HG03439 (cell line): ENCODE results near the gene C2orf92.

Experiments used
- ATAC-seq: cut with Tn5 transposase; IDR thresholded peaks from one replicate; pipeline ENCODE4 v1.9.1; 2021; ENCODE audit warnings: mild to moderate bottlenecking, moderate library complexity; ENCODE audit not compliant: unreplicated experiment

The C2orf92 gene

DNA sequence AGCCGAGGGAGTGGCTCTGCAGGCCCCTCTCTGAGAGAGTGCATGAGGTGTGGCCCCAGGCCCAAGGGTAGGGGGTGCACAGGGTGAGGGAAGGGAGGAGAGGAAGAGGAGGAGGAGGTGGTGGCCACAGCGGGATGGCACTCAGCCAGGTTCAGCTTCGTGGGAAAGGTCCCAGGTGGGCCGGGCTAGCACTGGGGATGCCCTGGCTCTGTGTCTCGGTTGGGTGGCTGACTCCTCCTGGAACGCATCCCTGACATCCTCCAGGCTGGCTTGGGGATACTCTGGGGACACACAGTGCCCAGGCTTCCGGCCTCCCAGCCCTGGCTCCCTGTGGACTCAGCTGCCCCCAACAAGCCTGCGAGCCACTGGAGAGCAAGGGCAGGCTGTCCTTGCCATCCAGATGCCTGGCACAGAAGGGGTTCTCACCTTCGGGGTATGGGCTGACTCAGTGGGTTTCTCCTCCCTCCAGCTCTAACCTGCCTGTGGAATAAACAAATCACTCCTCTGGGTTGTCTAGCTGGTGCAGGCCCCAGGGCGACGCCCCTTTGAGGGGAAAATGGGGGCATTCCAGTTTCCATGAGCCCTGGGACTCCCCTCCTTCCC, 43.3 kb downstream of the C2orf92 start:
- no peak for ATAC-seq

DNA sequence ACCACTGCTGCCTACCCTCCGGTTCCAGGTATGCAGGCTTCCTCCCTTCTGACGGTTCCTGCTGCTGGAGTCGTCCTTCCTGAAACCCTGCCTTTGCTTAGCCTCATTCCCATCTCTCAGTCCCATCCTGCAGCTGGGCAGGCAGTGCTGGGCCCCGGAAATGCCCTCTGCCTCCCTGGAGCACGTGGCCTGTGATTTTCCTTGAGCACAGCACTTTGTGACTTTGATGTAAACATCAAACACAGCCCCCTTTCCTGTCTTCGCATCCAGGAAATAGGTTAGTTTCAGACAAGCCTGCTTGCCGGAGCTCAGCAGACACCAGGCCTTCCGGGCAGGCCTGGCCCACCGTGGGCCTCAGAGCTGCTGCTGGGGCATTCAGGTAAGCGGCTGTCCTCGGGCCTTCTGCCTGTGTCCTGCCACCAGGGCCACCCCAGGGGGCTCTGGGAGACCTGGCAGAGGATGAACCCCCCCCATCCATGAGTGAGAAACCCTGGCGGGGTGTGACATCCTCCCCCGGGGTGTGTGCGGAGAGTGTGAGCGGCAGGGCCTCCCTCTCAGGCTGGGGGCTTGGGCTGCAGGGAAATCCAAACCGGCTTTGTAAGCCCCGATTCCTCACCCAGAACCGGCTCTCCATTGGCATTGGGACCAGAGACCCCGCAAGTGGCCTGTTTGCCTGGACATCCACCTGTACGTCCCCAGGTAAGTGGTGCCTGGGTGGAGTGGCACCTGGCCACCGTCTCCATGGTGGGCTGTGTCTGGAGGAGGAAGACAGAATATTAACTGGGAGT, 44.0 kb downstream of the C2orf92 start, which contains the start of gene ZAP70:
ZAP70 (plus strand) TSS at position 281 of the 788 bp plus-strand sequence. CDS start 10,461 bp downstream, outside the sequence.
- no peak for ATAC-seq

DNA sequence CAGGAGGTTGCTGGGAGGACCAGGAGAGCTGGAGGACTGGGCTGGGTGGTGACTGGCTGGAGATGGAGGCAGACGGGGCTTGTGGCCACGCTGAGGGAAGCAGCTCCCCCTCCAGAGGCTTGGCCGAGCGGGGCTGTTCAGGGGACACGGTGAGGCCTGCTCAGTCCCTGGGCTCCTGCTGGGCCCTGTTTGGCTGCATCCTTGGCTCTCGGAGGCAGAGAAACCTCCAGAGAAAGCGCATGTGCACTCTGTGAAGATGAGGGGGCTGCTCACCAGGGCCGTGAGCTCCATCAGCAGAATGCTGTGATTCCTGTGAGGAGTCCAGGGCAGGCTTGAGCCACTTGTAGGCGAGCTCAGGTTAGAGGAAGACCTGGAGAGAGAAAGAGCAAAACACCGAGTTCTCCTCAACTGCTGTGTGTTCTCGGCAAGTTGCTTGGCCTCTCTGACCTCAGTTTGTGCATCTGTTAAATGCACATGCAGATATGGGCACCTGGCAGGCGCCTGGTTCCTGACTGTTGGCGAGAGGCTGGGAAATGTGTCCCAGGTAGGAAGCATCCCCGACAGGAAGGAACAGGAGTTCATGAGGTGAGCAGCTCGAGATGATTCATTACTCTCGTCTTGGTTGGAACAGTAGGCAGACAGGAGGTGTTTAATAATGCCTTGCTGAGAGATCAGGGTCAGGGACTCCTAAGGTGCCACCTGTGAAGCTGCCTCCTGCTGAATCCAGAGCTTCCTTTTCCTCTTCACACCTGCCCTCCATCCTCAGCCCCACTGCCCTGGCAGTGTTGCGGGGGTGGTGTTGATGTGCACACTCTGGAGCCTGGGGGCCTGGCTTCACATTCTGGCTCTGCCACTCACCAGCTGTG, 44.8 kb downstream of the C2orf92 start:
- ATAC-seq: no peak

DNA sequence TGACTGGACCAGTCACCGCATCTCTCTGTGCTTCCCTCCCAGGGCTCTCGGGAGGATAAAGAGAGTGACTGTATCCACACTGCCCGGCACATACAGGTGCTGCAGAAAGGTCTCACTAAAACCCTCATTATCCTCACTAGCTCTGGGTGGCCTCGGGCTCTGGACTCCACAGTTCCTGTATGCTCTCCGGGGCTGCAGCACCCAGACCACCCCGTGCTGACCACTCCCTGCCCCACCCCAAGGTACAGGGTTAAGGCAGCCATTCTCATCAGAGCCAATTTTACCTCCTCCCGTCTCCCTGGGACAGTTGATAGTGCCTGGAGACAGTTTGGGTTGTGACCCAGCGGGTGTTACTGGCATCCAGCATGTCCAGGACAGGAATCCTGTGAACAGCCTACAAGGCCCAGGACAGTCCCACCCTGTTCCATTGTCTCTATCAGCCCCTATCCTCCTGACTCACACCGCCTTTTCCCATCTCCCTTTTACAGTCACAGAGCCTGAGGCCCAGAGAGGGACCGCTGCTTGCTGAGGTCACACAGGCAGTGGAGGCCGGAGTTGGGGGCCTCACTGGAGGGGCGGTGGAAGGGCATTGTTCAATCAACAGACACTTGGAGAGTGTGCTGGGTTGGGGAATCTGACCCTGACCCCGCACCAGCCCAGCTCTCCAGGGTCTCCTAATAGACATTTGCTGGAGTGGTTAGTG, 45.6 kb downstream of the C2orf92 start:
- no peak for ATAC-seq

DNA sequence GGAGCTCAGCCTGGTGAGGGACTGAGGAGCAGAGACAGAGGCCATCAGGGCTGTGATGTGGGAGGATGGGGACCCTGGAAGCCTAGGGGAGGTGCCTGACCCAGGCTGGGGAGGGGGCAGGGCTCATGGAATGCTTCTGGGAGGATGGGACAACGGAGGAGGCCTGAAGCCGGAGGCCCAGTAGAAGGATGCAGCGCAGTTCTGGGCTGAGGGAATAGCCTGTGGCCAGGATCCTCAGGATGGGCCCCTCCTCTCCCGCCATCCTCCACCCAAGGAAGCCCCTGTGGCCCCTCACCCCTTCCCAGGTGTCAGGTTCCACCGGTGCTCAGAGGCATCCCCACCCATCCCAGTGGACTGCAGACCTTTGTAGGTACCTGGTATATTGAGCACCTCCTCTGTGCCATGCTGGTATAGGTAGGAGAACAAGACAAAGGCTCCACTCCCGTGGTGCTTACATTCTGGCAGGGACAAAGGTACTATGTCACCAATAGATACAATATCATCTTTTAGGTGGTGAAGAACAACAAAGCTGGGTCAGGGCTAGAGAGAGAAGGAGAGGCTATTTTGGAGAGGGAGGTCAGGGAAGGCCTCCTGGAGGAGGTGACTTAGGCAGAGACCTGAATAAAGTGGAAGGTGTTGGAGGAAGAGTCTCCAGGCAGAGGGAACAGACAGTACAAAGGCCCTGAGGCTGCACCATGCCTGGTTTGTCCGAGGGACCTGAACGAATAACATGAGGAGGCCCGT, 46.6 kb downstream of the C2orf92 start:
- ATAC-seq: no peak

DNA sequence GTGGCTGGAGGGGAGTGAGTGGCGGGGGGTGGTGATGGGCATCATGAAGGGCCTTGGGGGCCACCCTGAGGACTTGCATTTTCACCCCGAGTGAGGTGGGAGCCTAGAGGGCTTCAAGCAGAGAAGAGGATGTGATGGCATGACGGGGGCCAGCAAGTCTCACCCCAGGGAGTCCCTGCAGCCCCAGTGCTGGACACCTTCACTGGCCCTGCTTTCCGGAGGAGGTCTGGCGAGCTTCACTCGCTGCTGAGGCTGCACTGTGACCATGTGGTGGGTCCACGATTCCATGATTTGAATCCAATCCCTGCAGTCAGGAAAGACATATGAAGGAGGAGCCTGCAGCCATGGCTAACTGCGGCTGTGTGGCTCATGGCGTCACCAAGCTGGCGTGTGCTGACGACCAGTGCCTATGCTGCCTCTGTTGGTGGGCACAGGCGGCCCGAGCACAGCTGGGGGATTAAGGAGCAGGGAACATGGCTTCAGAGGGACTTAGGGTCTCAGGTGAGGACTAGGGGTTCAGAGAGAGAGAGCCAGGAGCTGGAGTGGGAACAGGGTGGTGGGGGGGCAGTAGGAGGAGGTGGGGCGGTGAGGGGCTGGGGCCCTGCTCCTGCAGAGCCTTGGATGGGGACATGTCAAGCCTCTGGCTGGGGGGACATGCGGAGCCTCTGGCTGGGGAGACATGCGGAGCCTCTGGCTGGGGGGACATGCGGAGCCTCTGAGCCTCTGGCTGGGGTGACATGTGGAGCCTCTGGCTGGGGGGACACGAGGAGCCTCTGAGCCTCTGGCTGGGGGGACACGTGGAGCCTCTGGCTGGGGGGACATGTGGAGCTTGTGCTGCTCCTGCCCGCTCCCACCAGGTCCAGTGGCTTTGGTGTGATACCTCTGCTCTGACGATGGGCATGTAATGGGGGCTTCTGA, 47.4 kb downstream of the C2orf92 start:
- no peak for ATAC-seq

DNA sequence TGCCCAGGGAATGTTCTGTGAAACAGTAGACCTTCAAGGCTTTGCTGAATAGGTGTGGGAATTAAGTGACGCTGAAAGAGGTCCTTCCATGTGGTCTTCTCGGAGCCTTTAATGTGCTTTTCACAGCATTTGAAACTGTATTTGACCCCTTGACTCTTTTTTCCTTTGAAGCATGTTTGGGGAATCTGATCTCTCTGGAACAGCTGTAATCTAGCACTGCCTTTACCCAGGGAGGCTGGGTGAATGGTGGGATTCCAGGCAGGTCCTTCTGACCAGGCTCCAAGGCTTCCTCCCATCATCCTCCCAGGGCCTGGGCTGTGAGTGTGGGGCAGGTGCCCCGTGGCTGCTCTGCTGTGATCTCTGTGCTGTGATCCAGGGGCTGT, 48.1 kb downstream of the C2orf92 start:
- ATAC-seq: no peak

DNA sequence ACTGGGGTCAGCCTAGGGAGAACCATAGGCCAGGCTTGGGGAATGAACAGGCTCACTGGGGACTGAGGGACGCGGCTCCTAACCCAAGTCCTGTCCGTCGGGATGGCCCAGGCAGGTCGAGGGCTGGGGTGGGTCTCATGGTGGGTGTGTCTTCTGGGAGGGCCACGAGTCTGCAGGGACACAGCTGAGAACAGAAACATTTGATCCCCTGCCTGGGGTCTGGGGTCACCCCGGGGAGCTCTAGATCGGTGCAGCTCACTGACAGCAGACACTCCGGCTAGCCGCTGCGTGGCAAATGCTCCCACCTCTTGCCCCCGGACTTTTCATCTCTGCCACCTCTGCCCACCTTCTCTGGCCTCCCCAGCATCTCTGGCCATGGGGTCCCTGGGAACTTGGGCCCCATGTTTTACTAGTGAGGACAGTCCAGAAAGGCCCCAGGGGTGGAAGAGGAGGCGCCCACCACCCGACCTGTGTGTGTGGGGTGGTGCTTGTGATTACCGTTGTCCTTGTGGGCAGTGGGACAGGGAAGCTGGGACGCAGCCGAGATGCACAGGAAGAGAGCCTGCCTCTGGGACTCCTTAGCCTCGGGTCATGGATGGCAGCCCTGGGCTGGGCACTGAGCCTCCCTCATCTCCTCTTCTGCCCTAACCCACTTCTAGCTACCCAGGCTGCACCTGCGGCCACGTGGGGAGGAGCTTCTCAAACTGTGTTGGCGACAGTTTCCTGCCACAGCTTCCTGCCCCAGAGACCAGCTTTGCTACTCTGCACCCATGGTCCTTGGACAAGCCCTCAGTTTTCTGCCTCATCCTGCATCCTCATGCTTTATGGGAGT, 48.8 kb downstream of the C2orf92 start:
- no peak for ATAC-seq

DNA sequence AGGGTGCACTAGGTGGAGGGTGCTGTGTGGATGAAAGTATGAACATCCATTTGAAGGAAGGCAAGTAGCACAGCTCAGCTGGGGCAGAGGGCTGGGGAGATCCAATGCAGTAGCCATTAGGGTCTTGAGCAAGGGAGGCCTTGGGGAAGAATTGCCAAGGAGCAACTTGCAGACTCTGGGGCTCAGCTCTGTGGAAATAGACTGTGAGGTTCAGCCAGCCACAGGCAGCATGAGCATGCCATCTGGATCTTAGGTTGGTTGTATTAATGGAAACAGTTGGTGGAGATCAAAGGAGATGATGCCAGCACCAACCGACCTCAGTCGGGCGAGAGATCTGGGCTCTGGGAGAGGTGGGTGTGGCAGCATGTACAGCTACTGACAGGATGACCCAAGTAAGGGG, 49.4 kb downstream of the C2orf92 start:
- no peak for ATAC-seq

DNA sequence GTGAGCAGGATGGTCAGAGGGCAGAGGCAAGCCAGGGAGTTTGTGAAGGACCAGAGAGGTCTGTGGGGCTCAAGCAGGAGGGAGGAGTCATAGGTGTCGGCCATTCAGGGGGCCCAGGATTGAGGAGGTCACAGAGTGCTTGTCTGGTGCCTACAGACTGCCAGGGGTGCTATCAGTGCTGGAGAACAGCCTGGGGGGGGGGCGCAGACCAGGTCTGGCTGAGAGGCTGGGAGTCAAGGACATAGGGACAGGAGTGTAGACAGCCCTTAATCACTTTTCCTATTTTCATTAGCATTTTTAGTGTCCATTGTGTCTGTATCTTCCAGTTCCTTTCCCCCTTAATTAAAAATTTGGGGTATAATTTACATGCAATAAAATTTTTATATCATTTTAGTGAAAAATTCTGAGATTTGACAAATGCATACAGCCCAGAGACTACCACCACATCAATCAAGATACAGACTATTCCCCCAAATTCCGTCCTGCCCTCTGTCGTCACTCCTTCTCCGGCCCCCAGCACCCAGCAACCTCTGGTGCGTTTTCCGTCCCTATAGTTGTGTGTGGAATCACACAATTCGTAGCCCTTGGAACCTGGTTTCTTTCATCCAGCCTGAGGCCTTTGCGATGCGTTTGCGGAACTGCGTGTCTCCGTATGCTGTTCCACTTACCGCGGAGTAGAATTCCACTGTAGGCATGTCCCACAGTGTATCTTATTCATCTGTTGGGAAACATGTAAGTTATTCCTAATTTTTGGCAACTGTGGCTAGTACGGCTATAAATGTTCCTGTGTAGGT, 50.0 kb downstream of the C2orf92 start:
- no peak for ATAC-seq

DNA sequence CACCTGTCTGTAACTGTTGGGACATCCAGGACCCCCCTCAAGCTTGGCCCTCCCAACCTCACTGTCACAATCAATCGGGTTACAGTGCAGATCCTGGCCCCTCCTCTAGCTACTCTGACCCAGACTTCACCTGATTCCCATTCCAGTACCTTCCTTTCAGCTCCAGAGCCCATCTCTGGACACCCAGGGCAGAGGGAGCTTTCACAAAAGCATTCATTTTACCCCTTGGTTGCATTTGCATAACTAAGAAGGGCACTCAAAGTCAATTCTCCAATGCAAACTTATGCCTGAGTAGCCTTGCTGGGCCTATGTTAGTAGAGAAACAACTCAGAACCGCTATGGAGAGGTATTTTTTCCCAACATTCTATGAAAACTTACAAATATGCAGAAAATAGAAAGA, 51.2 kb downstream of the C2orf92 start:
- no peak for ATAC-seq

DNA sequence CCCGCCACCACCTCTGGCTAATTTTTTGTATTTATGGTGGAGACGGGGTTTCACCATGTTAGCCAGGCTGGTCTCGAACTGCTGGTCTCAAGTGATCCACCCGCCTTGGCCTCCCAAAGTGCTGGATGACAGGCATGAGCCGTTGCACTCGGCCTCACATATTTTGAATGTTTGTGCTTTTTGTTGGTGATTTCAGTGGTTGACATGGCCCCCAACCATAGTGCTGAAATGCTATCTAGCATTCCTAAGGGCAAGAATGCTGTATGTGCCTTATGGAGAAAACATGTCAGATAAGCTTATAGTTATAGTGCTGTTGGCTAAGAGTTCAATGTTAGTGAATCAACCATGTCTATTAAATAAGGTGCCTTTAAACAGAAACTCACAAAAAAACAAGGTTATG, 52.7 kb downstream of the C2orf92 start:
- ATAC-seq: no peak

DNA sequence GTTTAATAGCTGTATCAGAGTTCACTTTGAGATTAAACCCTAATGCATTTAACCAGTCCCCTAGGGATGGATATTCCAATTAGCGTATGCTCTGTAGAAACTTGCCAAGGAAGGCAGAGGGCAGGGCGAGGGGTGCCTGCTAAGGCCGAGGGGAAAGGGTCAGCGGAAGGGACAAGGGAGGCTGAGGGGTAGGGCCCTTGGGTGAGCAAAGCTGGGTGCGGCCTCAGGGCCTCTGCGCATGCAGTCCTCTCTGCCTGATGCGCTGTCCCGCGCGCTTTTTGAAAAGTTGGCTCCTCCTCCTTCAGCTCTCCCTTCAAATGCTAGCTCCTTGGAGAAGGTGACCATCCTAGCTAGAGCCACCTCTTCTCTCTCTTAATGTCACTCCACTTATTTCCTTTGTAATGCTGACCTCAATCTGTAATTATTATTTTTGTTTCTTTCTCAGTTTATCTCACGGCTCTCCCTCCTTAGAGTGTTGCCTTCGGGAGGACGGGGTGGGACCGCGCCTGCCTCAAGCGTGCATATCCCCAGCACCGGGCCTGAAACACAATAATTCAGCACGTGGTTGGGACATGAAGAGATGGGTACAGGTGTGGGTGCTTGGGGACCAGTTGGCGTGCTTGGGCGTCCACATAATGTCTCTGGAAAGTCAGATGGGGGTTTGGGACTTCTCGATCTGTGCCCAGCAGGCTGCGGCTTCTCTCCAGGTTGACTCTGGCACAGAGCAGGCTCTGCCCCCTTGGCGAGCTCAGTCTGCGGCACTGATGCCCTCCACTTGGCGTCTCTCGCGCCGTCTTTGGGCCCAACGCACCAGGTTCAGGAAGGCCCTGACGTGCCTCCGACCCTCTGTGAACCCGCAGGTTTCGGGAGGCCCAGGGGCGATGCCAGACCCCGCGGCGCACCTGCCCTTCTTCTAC, 53.9 kb downstream of the C2orf92 start:
- no peak for ATAC-seq

DNA sequence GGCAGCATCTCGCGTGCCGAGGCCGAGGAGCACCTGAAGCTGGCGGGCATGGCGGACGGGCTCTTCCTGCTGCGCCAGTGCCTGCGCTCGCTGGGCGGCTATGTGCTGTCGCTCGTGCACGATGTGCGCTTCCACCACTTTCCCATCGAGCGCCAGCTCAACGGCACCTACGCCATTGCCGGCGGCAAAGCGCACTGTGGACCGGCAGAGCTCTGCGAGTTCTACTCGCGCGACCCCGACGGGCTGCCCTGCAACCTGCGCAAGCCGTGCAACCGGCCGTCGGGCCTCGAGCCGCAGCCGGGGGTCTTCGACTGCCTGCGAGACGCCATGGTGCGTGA, 54.5 kb downstream of the C2orf92 start:
- ATAC-seq: no peak

DNA sequence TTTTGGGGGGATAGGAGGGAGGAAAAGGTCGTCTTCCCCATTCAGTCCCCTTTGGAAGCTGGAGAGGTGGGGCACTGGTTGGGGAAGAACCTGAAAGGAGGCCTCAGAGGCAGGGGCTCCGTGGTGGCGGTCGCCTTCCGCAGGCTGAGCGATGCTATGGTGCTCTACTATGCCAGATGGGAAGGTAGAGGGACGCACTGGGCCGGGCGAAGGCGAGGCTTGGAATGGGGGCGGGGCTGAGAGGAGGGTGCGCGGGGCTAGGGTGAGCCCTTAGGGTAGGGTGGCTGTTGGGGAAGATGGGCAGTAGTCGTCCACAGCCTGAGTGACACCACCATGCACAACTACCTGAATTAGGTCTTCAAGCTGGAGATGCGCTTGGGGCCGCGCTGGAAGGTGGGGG, 55.0 kb downstream of the C2orf92 start:
- no peak for ATAC-seq

DNA sequence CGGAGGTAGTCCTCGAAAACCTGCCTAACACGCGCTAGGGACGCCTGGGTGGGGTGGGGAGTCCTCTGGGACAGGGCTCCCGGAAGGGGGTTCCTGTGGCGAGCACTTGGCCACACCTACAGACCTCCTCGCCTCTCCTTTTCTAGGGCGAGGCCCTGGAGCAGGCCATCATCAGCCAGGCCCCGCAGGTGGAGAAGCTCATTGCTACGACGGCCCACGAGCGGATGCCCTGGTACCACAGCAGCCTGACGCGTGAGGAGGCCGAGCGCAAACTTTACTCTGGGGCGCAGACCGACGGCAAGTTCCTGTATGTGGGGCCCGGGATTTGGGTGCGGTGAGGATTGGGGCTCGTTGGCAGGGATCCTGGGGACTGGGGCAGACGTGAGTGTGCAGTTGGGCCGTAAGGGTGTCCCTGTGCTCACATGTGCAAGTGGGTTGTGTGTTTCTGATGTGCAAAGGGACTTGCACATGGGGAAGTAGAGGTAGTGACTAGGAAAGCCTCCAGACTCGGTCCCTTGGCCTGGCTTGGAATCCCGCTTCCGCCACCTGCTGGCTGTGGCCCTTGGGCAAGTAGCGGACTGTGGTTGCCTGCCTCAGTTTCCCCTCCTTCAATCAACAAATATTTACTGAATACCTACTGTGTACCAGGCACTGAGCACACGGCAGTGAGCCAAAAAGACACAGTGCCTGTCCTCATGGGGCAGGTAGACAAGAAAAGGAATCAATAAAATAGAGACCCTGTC, 55.6 kb downstream of the C2orf92 start:
- no peak for ATAC-seq
